HepG2 (cell line): ENCODE results near the gene INSR.

ENCODE experiments used
- CREB1 ChIP-seq, 2 experiments: fragments of 450-650 bp in 1 of 2; IDR thresholded peaks; 2 replicates each; pipeline ENCODE4 v1.6.1; 2016 to 2017; ENCODE audit warnings: control low read depth in 1 of 2, mild to moderate bottlenecking in 1 of 2, missing compliant biosample characterization in 1 of 2, missing genetic modification characterization in 1 of 2
- HMG20A ChIP-seq: IDR thresholded peaks from 2 replicates; pipeline ENCODE4 v1.6.1; 2016; ENCODE audit warnings: borderline replicate concordance
- NBN ChIP-seq: fragments of 450-650 bp; conservative IDR thresholded peaks from 2 replicates; pipeline ENCODE4 v1.6.1; 2017
- POLR2A ChIP-seq, 2 experiments: IDR thresholded peaks; 2 replicates each; pipeline ENCODE4 v1.6.1; 2011; ENCODE audit warnings: low read depth in 2 of 2, low read length in 2 of 2, mild to moderate bottlenecking in 1 of 2, moderate library complexity in 1 of 2; ENCODE audit not compliant: insufficient read depth in 1 of 2
- ZBTB7A ChIP-seq: sonication (generic); formaldehyde crosslinking; IDR thresholded peaks from 2 replicates; pipeline ENCODE4 v1.8.0; 2022; ENCODE audit warnings: mild to moderate bottlenecking, missing genetic modification reagents
- ZFP37 ChIP-seq: sonication (generic); formaldehyde crosslinking; IDR thresholded peaks from 2 replicates; pipeline ENCODE4 v1.4.0; 2020; ENCODE audit warnings: missing genetic modification reagents, borderline replicate concordance
- ZNF7 ChIP-seq: IDR thresholded peaks from 2 replicates; pipeline ENCODE4 v1.6.1; 2016; ENCODE audit warnings: missing biosample characterization, missing genetic modification reagents
- ZNF713 ChIP-seq: sonication (generic); formaldehyde crosslinking; IDR thresholded peaks from 2 replicates; pipeline ENCODE4 v1.4.0; 2020; ENCODE audit warnings: mild to moderate bottlenecking, missing genetic modification reagents
- ZNF747 ChIP-seq: sonication (generic); formaldehyde crosslinking; IDR thresholded peaks from 2 replicates; pipeline ENCODE4 v1.8.1; 2023; ENCODE audit warnings: missing genetic modification reagents, mild to moderate bottlenecking, borderline replicate concordance
- TF ChIP-seq, protein P1 (sequence below): sonication (generic); formaldehyde crosslinking; IDR thresholded peaks from 2 replicates; pipeline ENCODE4 v1.8.0; 2022; ENCODE audit warnings: mild to moderate bottlenecking, missing genetic modification reagents
- TF ChIP-seq, protein P2 (sequence below): sonication (generic); formaldehyde crosslinking; IDR thresholded peaks from 2 replicates; pipeline ENCODE4 v1.4.0; 2020; ENCODE audit warnings: missing genetic modification reagents
- TF ChIP-seq, protein P3 (sequence below): sonication (generic); formaldehyde crosslinking; IDR thresholded peaks from 2 replicates; pipeline ENCODE4 v1.5.0; 2020; ENCODE audit warnings: mild to moderate bottlenecking, missing genetic modification reagents, moderate library complexity
- TF ChIP-seq, protein P4 (sequence below): IDR thresholded peaks from 2 replicates; pipeline ENCODE4 v1.6.1; 2012; ENCODE audit warnings: inconsistent platforms

DNA sequence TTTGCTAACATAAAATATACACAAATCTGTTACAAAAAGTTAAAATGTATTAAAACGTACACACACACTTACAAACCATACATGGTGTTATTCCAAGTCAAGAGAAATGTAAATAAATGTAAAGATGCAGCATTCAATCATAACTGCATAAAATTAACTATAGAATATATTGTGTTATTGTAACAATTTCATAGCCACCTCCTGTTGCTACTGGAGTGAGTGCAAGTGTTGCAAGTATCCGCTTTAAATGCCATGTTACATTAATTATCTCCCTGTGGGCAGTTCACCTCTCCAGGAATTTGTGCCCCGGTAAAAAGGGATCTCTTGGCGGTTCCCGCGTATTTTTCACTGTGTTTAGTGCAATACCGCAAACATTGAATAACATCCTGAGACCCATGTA, 3.5 kb upstream of the INSR start:
- TF ChIP-seq ZNF7 (CRISPR knock-in tag): no peak
- TF ChIP-seq POLR2A (IDR thresholded peaks at IDR 0.05; ENCODE audit: insufficient read depth in 1 of 2, low read depth in 2 of 2, low read length in 2 of 2): no peak
- TF ChIP-seq, protein P1, sequence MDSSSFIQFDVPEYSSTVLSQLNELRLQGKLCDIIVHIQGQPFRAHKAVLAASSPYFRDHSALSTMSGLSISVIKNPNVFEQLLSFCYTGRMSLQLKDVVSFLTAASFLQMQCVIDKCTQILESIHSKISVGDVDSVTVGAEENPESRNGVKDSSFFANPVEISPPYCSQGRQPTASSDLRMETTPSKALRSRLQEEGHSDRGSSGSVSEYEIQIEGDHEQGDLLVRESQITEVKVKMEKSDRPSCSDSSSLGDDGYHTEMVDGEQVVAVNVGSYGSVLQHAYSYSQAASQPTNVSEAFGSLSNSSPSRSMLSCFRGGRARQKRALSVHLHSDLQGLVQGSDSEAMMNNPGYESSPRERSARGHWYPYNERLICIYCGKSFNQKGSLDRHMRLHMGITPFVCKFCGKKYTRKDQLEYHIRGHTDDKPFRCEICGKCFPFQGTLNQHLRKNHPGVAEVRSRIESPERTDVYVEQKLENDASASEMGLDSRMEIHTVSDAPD: no peak
- no peak for TF ChIP-seq HMG20A
- TF ChIP-seq, protein P2, sequence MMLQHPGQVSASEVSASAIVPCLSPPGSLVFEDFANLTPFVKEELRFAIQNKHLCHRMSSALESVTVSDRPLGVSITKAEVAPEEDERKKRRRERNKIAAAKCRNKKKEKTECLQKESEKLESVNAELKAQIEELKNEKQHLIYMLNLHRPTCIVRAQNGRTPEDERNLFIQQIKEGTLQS: no peak
- no peak for TF ChIP-seq NBN
- no peak for TF ChIP-seq ZNF747
- no peak for TF ChIP-seq ZBTB7A
- TF ChIP-seq CREB1 (IDR thresholded peaks at IDR 0.05): no peak
- TF ChIP-seq CREB1 (CRISPR knock-in tag; IDR thresholded peaks at IDR 0.05): no peak
- no peak for TF ChIP-seq ZNF713 (CRISPR knock-in tag)
- TF ChIP-seq, protein P3, sequence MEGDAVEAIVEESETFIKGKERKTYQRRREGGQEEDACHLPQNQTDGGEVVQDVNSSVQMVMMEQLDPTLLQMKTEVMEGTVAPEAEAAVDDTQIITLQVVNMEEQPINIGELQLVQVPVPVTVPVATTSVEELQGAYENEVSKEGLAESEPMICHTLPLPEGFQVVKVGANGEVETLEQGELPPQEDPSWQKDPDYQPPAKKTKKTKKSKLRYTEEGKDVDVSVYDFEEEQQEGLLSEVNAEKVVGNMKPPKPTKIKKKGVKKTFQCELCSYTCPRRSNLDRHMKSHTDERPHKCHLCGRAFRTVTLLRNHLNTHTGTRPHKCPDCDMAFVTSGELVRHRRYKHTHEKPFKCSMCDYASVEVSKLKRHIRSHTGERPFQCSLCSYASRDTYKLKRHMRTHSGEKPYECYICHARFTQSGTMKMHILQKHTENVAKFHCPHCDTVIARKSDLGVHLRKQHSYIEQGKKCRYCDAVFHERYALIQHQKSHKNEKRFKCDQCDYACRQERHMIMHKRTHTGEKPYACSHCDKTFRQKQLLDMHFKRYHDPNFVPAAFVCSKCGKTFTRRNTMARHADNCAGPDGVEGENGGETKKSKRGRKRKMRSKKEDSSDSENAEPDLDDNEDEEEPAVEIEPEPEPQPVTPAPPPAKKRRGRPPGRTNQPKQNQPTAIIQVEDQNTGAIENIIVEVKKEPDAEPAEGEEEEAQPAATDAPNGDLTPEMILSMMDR (CRISPR knock-in tag): no peak
- TF ChIP-seq ZFP37 (CRISPR knock-in tag): no peak
- TF ChIP-seq, protein P4, sequence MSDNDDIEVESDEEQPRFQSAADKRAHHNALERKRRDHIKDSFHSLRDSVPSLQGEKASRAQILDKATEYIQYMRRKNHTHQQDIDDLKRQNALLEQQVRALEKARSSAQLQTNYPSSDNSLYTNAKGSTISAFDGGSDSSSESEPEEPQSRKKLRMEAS: no peak
